RWPE2 (cell line): Measurements from ENCODE around the gene E4F1.

ENCODE experiments used
- ATAC-seq: fragments of 200-7000 bp; cut with Tn5 transposase; 3 replicates; pipeline ENCODE4 v1.9.1; 2021; ENCODE audit warnings: low read depth
- DNase-seq: peaks from one replicate; pipeline ENCODE4 v3.0.0-alpha.2; 2020; ENCODE audit warnings: low spot score
- H3K27ac ChIP-seq: fragments of 450-650 bp; 2 replicates; pipeline ENCODE4 v1.5.1; 2017; ENCODE audit warnings: mild to moderate bottlenecking; ENCODE audit not compliant: poor library complexity, severe bottlenecking
- H3K27me3 ChIP-seq: fragments of 250-450 bp; sonication (Bioruptor Pico); 2 replicates; pipeline ENCODE4 v1.5.1; 2021; ENCODE audit warnings: mild to moderate bottlenecking, moderate library complexity; ENCODE audit not compliant: insufficient read depth, poor library complexity, severe bottlenecking
- H3K36me3 ChIP-seq: fragments of 250-450 bp; sonication (Bioruptor Pico); 2 replicates; pipeline ENCODE4 v1.5.1; 2020; ENCODE audit warnings: low read depth, mild to moderate bottlenecking, moderate library complexity
- H3K4me1 ChIP-seq: fragments of 250-450 bp; sonication (Bioruptor Pico); 2 replicates; pipeline ENCODE4 v1.5.1; 2021; ENCODE audit warnings: mild to moderate bottlenecking, moderate library complexity; ENCODE audit not compliant: insufficient read depth, poor library complexity, severe bottlenecking
- H3K4me3 ChIP-seq: fragments of 250-450 bp; sonication (Bioruptor Pico); 2 replicates; pipeline ENCODE4 v1.5.1; 2021; ENCODE audit warnings: mild to moderate bottlenecking, moderate library complexity; ENCODE audit not compliant: severe bottlenecking
- H3K9me3 ChIP-seq: fragments of 250-450 bp; sonication (Bioruptor Pico); 2 replicates; pipeline ENCODE4 v1.5.1; 2021; ENCODE audit warnings: mild to moderate bottlenecking, moderate library complexity; ENCODE audit not compliant: severe bottlenecking
- TF ChIP-seq, protein P1 (sequence below): fragments of 450-650 bp; IDR thresholded peaks from one replicate; pipeline ENCODE4 v1.5.1; 2017; ENCODE audit warnings: mild to moderate bottlenecking, moderate library complexity; ENCODE audit not compliant: poor library complexity, severe bottlenecking

The E4F1 gene

GRCh38 chr16:2188395-2188794 is 35.0 kb upstream of the E4F1 start:
- ATAC-seq, result no peak
- TF ChIP-seq, protein P1, sequence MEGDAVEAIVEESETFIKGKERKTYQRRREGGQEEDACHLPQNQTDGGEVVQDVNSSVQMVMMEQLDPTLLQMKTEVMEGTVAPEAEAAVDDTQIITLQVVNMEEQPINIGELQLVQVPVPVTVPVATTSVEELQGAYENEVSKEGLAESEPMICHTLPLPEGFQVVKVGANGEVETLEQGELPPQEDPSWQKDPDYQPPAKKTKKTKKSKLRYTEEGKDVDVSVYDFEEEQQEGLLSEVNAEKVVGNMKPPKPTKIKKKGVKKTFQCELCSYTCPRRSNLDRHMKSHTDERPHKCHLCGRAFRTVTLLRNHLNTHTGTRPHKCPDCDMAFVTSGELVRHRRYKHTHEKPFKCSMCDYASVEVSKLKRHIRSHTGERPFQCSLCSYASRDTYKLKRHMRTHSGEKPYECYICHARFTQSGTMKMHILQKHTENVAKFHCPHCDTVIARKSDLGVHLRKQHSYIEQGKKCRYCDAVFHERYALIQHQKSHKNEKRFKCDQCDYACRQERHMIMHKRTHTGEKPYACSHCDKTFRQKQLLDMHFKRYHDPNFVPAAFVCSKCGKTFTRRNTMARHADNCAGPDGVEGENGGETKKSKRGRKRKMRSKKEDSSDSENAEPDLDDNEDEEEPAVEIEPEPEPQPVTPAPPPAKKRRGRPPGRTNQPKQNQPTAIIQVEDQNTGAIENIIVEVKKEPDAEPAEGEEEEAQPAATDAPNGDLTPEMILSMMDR, result no peak

GRCh38 chr16:2189252-2189893 is 34.0 kb upstream of the E4F1 start:
- TF ChIP-seq, protein P1, result no peak

More at GRCh38 chr16:2188395-2188794, 35.0 kb upstream of the E4F1 start:
- Histone ChIP-seq H3K27me3 (no peaks in the 10 kb centered on the region), H3K36me3 (no peaks in the 10 kb centered on the region), H3K27ac (no peak overlapping the region), H3K9me3 (no peaks in the 10 kb centered on the region), H3K4me1 (no peaks in the 10 kb centered on the region), H3K4me3 (no peak overlapping the region)
- DNase-seq, result no peak

DNA sequence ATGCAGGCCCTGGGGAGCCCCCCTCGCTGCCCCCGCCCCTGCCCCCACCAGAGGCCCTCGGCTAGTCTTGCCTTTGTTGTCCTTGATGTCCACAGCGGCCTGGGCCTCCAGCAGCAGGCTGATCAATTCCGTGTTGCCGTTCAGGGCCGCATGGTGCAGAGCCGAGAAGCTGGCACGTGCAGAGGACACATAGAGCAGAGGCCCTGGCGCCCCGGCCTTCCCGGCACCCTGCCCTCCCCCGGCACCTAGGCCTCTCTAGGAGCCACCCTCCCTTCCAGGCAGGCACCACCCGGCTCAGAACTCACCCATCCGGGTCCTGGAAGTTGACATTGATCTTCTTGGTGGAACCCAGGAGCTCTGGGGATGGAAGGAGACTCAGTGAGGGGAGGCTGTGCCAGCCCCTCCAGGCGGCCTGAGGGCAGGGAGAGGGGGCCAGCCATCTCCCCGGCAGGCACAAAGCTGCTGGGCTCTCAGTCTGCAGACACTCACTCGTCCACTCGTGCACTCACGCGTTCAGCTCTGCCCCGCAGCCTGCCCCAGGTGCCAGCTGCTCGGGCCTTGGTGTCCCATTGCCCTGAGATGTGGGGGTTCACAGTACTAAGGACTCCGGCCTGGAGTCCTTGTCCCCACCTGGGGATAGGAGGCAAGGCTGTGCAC is 33.3 kb upstream of the E4F1 start:
- H3K4me3 ChIP-seq, result no peak overlapping the region
- no peaks in the 10 kb centered on the region for H3K4me1 ChIP-seq
- TF ChIP-seq, protein P1, result no peak
- no peaks in the 10 kb centered on the region for H3K36me3 ChIP-seq
- H3K27me3 ChIP-seq, result peaks cover 2% of the 10 kb centered on the region
- H3K9me3 ChIP-seq, result no peaks in the 10 kb centered on the region
- H3K27ac ChIP-seq, result no peak overlapping the region
- DNase-seq (no peak), ATAC-seq (no peak)

More at GRCh38 chr16:2189252-2189893, 34.0 kb upstream of the E4F1 start:
- ATAC-seq (no peak), DNase-seq (no peak)
- no peak overlapping the region for H3K4me3 ChIP-seq
- no peaks in the 10 kb centered on the region for H3K9me3 ChIP-seq
- H3K4me1 ChIP-seq, result no peaks in the 10 kb centered on the region
- no peak overlapping the region for H3K27ac ChIP-seq
- H3K36me3 ChIP-seq, result no peaks in the 10 kb centered on the region
- H3K27me3 ChIP-seq, result no peaks in the 10 kb centered on the region

- Histone ChIP-seq H3K27me3 (peaks cover 9% of the 10 kb centered on the region), H3K27ac (no peak overlapping the region), H3K4me3 (no peak overlapping the region), H3K9me3 (no peaks in the 10 kb centered on the region), H3K4me1 (no peaks in the 10 kb centered on the region), H3K36me3 (no peaks in the 10 kb centered on the region)
- ATAC-seq, result no peak
- DNase-seq, result no peak
- TF ChIP-seq, protein P1, result no peak
Measured at GRCh38 chr16:2190659-2191445, 32.5 kb upstream of the E4F1 start.
